Lower leg skin (tissue), 4 donors: ENCODE data around the gene IDH3B. TPM values are rescaled to one million over a fixed set of nuclear protein-coding genes. Genes with fewer than 3 reads are reported as not detected.

Experiments used
- DNase-seq, 2 donors: peaks; one replicate each; pipeline ENCODE4 v3.0.0-alpha.2; 2019; ENCODE audit warnings: low spot score in 2 of 2
- H3K4me3 ChIP-seq: fragments of 200-600 bp; sonication (generic); 2 replicates; pipeline ENCODE4 v1.5.1; 2017; ENCODE audit warnings: mild to moderate bottlenecking, low read depth; ENCODE audit not compliant: poor library complexity, severe bottlenecking
- POLR2A ChIP-seq, 2 donors: fragments of 450-650 bp; IDR thresholded peaks; one replicate each; pipeline ENCODE4 v1.6.1; 2016 to 2017; ENCODE audit warnings: antibody characterized with exemption in 2 of 2, mild to moderate bottlenecking in 1 of 2, moderate library complexity in 1 of 2
- WGBS, 2 donors: methylation state at CpG; one replicate each; pipeline ENCODE4 v1.1.5; 2018; 5-methylcytosine and 5-hydroxymethylcytosine counted together
- intact Hi-C: fragments of 100-400 bp; cut with DNase I; formaldehyde crosslinking; loops from one replicate; pipeline ENCODE4 v1.15.0; 2023; ENCODE audit warnings: low total_unique reads
- total RNA-seq, 4 donors: library from RNA; depleted of rRNA; stranded (reverse); fragments of >200 nt; gene quantifications; one replicate each; pipeline ENCODE4 v1.1.0, GENCODE V29; 2016
- TF ChIP-seq, protein P1 (sequence below), 3 donors: fragments of 450-650 bp; IDR thresholded peaks; one replicate each; pipeline ENCODE4 v1.5.1; 2016; ENCODE audit warnings: antibody characterized with exemption in 3 of 3, mild to moderate bottlenecking in 3 of 3, moderate library complexity in 2 of 3

Gene IDH3B
- total RNA-seq, 4 donors from 2014 or later: 121 to 151 (median 126) TPM

DNA sequence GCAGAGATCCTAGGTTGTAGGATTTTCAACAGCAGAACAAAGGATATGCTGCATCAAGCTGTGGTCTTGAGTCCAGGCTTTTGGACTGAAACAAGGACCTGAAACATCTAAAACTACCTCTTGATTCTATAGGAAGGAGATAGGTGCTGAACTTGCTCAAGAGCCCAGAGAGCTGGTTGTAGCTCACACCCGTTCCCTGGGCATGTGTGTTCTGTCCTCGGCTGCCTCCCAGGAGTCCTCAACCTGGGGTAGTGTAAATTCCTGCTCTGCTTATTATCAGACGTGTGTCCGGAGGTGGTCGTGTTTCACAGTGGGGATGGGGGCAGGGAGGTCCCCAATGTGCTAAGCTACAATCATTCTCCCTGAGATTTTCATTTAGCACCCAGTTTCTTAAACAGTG, 6.8 kb downstream of the IDH3B start:
- intact Hi-C loops: no loop called here
- no peak for DNase-seq
- H3K4me3 ChIP-seq: no peak overlapping the region
- TF ChIP-seq, protein P1, sequence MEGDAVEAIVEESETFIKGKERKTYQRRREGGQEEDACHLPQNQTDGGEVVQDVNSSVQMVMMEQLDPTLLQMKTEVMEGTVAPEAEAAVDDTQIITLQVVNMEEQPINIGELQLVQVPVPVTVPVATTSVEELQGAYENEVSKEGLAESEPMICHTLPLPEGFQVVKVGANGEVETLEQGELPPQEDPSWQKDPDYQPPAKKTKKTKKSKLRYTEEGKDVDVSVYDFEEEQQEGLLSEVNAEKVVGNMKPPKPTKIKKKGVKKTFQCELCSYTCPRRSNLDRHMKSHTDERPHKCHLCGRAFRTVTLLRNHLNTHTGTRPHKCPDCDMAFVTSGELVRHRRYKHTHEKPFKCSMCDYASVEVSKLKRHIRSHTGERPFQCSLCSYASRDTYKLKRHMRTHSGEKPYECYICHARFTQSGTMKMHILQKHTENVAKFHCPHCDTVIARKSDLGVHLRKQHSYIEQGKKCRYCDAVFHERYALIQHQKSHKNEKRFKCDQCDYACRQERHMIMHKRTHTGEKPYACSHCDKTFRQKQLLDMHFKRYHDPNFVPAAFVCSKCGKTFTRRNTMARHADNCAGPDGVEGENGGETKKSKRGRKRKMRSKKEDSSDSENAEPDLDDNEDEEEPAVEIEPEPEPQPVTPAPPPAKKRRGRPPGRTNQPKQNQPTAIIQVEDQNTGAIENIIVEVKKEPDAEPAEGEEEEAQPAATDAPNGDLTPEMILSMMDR (IDR thresholded peaks at IDR 0.05): no peak
- no peak for TF ChIP-seq POLR2A (IDR thresholded peaks at IDR 0.05)
- 76 to 78% methylated on average over 5 of the region's 5 CpGs for WGBS, 2 donors

DNA sequence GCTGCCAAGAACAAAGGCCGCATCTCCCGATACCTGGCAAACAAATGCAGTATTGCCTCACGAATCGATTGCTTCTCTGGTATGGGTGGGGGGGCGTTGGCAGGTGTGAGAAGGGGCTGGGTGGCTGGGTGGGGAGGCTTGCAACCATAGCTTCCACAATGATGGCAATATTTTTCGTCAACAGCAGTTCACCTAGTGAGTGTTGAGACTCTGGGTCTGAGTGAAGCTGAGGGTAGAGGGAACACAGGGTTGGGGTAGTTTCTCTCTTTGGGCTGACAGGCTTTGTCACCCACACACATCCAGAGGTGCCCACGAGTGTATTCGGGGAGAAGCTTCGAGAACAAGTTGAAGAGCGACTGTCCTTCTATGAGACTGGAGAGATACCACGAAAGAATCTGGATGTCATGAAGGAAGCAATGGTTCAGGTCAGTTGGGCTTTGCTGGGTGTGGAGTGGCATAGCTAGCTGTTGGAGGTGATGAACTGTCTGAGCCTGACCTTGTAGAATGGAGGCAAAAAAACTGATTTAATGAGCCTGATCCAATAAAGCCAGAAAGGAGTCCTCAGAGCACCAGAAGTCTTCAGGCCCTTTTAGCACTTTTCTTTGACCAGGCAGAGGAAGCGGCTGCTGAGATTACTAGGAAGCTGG, 7.4 kb downstream of the IDH3B start:
- no peak for TF ChIP-seq POLR2A (IDR thresholded peaks at IDR 0.05)
- TF ChIP-seq, protein P1 (IDR thresholded peaks at IDR 0.05): no peak
- DNase-seq: no peak
- WGBS, 2 donors: 84 to 94% methylated on average over 12 of the region's 12 CpGs
- no peak overlapping the region for H3K4me3 ChIP-seq
- intact Hi-C loops: no loop called here

DNA sequence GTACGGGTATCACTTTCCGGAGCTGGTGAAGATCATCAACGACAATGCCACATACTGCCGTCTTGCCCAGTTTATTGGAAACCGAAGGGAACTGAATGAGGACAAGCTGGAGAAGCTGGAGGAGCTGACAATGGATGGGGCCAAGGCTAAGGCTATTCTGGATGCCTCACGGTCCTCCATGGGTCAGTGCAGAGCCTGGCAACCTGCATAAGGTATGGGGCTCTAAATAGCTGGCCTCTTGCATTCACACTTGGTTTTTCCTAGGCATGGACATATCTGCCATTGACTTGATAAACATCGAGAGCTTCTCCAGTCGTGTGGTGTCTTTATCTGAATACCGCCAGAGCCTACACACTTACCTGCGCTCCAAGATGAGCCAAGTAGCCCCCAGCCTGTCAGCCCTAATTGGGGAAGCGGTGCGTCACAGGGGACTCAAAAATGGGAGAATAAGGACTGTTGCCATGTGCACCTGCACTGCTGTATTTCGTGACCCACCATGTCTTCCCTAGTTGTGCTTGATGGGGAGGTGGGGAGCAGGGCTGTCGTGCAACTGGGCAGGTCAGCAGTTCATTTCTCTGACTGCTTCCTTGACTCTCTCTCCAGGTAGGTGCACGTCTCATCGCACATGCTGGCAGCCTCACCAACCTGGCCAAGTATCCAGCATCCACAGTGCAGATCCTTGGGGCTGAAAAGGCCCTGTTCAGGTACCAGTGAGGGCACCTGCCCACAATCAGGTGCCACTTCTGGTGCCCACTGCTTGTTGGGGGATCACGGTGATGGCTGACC, 8.5 kb downstream of the IDH3B start:
- intact Hi-C loops: no loop called here
- WGBS, 2 donors: 91 to 94% methylated on average over 17 of the region's 17 CpGs
- H3K4me3 ChIP-seq: no peak overlapping the region
- DNase-seq: peak in 1 of 2 donors; percentile 56
- TF ChIP-seq, protein P1 (IDR thresholded peaks at IDR 0.05): no peak
- no peak for TF ChIP-seq POLR2A (IDR thresholded peaks at IDR 0.05)

DNA sequence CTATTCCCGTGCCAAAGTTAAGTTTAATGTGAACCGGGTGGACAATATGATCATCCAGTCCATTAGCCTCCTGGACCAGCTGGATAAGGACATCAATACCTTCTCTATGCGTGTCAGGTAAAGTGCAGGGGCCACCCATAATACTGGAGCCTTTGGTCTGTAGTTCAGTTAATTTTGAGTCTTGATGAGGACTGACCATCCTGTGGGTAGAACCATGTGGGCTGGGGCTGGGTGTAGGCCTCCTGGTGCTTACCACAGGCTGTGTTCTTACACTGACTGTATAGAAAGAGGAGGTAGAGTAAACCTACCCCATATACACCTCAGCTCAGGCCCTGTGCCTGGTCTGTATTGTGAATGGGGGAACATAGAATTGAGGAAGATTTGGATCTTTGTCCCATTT, 9.2 kb downstream of the IDH3B start:
- H3K4me3 ChIP-seq: no peak overlapping the region
- DNase-seq: no peak
- 88 to 89% methylated on average over 3 of the region's 3 CpGs for WGBS, 2 donors
- intact Hi-C loops: no loop called here
- no peak for TF ChIP-seq POLR2A (IDR thresholded peaks at IDR 0.05)
- TF ChIP-seq, protein P1 (IDR thresholded peaks at IDR 0.05): no peak

DNA sequence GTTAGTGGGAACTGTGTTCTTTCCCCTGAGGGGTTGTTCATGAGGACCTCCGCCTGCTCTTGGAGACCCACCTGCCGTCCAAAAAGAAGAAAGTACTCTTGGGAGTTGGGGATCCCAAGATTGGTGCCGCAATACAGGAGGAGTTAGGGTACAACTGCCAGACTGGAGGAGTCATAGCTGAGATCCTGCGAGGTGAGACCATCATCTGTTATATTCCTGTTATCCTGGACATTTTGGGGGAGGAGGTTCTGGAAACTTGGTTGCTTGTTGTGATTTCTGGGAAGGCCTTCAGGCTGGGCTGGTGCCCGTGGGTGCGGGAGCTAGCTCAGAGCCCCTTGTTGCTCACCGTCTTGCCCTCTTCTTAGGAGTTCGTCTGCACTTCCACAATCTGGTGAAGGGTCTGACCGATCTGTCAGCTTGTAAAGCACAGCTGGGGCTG, 9.6 kb downstream of the IDH3B start:
- intact Hi-C loops: no loop called here
- 87% methylated on average over 9 of the region's 9 CpGs for WGBS, 2 donors
- TF ChIP-seq, protein P1 (IDR thresholded peaks at IDR 0.05): no peak
- no peak for TF ChIP-seq POLR2A (IDR thresholded peaks at IDR 0.05)
- peak in 1 of 2 donors; percentile 26 for DNase-seq
- H3K4me3 ChIP-seq: no peak overlapping the region
